ENCODE data around the gene RBM34.
"Not testable (repeated sequence)": the region's sequence is repeated elsewhere in the genome, so short reads cannot be mapped to it uniquely, and the experiment has no call there.

The RBM34 gene

GRCh38 chr1:235160957-235161684 lies at the start of gene RBM34:
RBM34 (minus strand) TSS chr1:235161250; CDS start chr1:235161226, 24 bp downstream.
- peak; percentile 95 for DNase-seq

GRCh38 chr1:235207209-235207565 lies 46.1 kb upstream of the RBM34 start:
- no peak for DNase-seq

GRCh38 chr1:235206533-235207208 lies 45.6 kb upstream of the RBM34 start:
- DNase-seq = no peak

GRCh38 chr1:235205687-235206086 lies 44.6 kb upstream of the RBM34 start:
- no peak for DNase-seq

- no peak for DNase-seq
Observed at GRCh38 chr1:235203428-235203827, 42.4 kb upstream of the RBM34 start.

GRCh38 chr1:235202447-235202846 lies 41.4 kb upstream of the RBM34 start:
- not testable (repeated sequence) for DNase-seq

GRCh38 chr1:235199441-235199840 lies 38.4 kb upstream of the RBM34 start:
- no peak for DNase-seq

GRCh38 chr1:235190431-235190830 lies 29.4 kb upstream of the RBM34 start:
- no peak for DNase-seq

GRCh38 chr1:235187316-235187715 lies 26.3 kb upstream of the RBM34 start:
- no peak for DNase-seq

- DNase-seq = no peak
Observed at GRCh38 chr1:235181561-235182245, 20.7 kb upstream of the RBM34 start.

GRCh38 chr1:235180916-235181460 lies 19.9 kb upstream of the RBM34 start:
- no peak for DNase-seq

GRCh38 chr1:235176486-235176885 lies 15.4 kb upstream of the RBM34 start:
- DNase-seq = no peak

GRCh38 chr1:235169986-235170385 lies 8.9 kb upstream of the RBM34 start:
- DNase-seq = no peak

- no peak for DNase-seq
Observed at GRCh38 chr1:235168375-235168774, 7.3 kb upstream of the RBM34 start.

- no peak for DNase-seq
Observed at GRCh38 chr1:235161685-235162327, 756 bp upstream of the RBM34 start.

GRCh38 chr1:235160383-235160956 lies 580 bp downstream of the RBM34 start:
- DNase-seq = no peak

GRCh38 chr1:235159930-235160329 lies 1.1 kb downstream of the RBM34 start:
- not testable (repeated sequence) for DNase-seq

GRCh38 chr1:235159284-235159683 lies 1.8 kb downstream of the RBM34 start:
- DNase-seq = not testable (repeated sequence)

GRCh38 chr1:235158680-235159079 lies 2.4 kb downstream of the RBM34 start:
- DNase-seq = no peak

GRCh38 chr1:235157150-235157549 lies 3.9 kb downstream of the RBM34 start:
- no peak for DNase-seq

GRCh38 chr1:235156740-235157139 lies 4.3 kb downstream of the RBM34 start:
- no peak for DNase-seq

GRCh38 chr1:235156265-235156664 lies 4.8 kb downstream of the RBM34 start:
- DNase-seq = no peak

GRCh38 chr1:235152235-235152634 lies 8.8 kb downstream of the RBM34 start:
- DNase-seq = no peak

Data from femur (tissue), 1 donor.